Inflammatory macrophage treated with lipopolysaccharide for 4 hours (primary cell): ENCODE measurements around the gene MSH6.

Experiments used
- DNase-seq: peaks from one replicate; pipeline ENCODE4 v3.0.0-alpha.2; 2020

The MSH6 gene, protein sequence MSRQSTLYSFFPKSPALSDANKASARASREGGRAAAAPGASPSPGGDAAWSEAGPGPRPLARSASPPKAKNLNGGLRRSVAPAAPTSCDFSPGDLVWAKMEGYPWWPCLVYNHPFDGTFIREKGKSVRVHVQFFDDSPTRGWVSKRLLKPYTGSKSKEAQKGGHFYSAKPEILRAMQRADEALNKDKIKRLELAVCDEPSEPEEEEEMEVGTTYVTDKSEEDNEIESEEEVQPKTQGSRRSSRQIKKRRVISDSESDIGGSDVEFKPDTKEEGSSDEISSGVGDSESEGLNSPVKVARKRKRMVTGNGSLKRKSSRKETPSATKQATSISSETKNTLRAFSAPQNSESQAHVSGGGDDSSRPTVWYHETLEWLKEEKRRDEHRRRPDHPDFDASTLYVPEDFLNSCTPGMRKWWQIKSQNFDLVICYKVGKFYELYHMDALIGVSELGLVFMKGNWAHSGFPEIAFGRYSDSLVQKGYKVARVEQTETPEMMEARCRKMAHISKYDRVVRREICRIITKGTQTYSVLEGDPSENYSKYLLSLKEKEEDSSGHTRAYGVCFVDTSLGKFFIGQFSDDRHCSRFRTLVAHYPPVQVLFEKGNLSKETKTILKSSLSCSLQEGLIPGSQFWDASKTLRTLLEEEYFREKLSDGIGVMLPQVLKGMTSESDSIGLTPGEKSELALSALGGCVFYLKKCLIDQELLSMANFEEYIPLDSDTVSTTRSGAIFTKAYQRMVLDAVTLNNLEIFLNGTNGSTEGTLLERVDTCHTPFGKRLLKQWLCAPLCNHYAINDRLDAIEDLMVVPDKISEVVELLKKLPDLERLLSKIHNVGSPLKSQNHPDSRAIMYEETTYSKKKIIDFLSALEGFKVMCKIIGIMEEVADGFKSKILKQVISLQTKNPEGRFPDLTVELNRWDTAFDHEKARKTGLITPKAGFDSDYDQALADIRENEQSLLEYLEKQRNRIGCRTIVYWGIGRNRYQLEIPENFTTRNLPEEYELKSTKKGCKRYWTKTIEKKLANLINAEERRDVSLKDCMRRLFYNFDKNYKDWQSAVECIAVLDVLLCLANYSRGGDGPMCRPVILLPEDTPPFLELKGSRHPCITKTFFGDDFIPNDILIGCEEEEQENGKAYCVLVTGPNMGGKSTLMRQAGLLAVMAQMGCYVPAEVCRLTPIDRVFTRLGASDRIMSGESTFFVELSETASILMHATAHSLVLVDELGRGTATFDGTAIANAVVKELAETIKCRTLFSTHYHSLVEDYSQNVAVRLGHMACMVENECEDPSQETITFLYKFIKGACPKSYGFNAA (N-terminal part only)

DNA sequence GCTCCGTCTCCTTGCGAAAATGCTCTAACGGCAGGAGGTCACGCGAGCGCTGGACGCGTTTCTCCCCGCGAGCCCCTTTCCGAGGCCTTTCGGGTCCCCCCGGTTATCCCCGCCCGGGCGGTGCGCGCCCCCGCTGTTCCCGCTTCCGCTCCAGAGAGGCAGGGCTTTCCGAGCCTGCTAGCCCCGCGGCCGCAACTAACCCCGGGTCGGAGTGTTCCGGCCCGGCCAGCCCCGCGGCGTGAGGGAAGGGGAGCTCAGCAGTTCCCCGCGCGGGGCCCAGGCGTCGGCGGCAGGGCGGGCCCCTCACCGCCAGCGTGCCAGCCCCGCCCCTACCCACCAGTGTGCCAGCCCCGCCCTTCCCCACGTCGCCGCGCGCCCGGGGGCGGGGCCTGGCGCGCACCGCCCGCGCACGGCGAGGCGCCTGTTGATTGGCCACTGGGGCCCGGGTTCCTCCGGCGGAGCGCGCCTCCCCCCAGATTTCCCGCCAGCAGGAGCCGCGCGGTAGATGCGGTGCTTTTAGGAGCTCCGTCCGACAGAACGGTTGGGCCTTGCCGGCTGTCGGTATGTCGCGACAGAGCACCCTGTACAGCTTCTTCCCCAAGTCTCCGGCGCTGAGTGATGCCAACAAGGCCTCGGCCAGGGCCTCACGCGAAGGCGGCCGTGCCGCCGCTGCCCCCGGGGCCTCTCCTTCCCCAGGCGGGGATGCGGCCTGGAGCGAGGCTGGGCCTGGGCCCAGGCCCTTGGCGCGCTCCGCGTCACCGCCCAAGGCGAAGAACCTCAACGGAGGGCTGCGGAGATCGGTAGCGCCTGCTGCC, at the start of gene MSH6:
Gene MSH6, plus strand, starts transcription at position 475 of the 815 bp plus-strand sequence. Its CDS starts 89 bp downstream, at position 564.
- peak; percentile 92 for DNase-seq

DNA sequence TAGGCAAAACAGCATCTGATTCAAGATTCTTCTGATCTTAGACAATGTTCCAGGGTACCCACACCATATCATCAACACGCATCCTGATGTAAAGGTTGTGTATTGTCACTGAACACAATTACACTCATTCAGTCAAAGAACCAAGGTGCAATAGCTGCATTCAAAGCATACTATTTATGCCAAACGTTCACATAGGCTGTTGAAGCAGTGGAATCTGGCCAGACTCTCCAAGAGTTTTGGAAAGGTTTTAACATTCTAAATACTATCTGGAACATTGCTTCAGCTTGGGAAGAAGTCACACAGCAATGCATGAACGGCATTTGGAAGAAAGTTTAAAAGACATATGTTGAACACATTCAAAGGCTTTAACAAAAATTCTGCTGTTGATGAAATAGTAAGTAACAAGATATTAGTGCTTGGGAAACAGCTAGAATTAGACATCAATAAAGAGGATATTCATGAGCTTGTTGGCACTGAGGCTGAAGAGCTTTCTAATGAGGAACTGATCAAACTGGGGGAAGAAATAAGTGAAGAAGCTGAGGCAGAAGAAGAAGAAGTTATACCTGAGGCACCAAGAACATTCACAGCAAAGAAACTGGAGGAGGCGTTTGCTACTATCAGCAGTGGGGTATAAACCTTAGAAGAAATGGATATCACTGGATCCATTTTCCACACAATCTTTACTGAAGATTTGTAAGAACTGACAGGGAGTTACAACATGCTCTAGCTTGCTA, 47.6 kb upstream of the MSH6 start:
- DNase-seq = no peak

DNA sequence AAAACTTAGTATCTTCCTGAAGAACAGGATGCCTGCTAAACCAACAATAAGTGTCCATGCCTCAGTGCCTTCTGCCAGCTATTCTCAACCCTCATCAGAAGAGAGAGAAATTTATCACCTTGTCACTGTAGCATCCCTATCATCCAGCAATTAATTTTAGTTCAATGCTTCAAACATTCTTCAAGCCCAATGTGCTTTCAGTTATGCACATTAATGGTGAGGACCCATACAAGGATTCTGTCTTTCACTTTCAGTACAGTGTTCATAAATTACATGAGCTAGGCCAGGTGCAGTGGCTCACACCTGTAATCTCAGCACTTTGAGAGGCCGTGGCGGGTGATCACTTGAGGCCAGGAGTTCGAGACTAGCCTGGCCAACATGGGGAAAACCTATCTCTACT, 47.0 kb upstream of the MSH6 start:
- DNase-seq = no peak

DNA sequence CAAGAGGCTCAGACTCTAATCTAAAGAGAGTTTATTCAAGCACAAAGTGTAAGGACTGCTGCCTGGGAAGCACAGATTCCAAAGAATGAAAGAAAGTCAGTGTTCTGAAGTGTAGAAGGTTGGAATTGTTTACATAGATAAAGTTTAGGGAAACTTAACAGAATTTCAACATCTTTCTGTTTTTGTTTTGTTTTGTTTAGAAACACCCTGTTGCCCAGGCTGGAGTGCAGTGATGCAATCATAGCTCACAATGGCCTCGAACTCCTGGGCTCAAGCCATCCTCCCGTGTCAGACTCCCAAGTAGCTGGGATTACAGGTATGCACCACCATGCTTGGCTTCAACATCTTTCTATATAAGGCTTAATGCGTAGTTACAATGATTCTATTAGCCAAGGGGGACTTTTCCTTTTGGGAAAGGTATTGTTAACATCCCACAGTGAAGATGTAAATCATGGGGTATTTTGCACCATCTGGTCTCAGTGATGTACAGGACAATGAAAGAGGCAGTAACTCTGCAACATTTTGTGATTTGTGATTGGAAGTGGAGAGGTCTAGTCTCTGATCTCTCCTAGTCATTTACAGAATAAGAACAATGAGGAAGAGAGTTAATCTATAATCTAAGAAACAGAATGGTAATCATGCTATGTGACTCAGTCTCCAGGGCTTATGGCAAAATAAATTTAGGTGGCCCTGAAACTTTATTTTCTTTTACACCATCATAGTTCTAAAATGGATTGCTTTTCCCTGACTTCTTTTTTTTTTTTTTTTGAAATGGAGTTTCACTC, 45.6 kb upstream of the MSH6 start:
- DNase-seq = peak; percentile 12

DNA sequence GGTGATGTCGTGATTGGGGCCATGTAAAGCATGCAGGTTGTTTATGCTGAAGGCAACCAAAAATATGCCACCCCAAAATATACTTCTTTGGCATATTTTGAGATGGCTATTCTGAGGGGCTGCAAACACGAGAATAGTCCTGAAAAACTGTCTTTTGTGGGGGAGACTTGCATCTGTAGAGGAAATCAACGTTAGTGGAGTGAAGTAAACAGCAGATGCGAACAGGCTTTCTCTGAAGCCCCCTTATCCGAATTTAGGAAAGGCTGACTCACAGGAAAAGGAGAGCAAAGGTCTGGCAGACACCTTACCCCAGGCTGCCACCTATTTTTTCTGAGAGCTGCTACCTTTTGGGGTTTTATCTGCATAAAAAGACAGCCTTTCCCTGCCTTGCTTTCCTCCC, 44.6 kb upstream of the MSH6 start:
- DNase-seq = no peak

DNA sequence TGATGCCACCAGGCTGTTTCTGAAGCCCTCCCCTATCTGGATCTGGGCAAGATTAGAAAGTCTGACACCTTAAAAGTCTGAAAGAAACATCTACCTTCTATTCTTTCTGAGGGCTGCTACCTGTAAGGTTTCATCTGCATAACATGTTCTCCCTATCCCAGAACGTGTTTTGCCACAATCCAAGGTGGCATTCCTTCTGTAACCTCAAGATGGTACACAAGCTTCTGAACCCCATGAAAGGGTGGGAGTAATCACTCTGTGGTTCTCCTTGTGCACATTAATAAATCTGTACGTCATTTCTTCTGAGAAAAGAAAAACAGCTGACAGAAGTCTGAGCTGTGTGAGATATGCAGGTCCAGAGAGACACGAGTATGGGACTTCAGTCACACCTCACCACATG, 41.8 kb upstream of the MSH6 start:
- DNase-seq = no peak

DNA sequence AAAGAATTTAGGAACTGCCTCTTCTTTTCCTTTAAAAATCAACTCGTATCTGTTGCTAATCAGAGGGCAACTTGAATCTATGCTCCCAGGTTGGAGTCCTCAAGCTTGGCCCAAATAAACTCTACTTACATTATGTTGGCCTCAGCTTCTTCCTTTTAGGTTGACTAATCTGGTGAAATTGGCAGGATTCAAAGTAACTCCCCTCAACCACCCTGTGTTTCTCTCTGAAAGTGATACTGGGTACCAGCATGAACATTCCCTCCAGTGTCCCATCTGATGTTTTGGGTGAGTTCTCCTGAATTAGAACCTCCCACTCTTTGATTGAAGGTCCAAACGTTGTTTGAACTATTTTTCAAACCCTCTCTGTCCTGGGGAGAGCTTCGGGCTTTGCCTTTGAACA, 41.3 kb upstream of the MSH6 start:
- no peak for DNase-seq

DNA sequence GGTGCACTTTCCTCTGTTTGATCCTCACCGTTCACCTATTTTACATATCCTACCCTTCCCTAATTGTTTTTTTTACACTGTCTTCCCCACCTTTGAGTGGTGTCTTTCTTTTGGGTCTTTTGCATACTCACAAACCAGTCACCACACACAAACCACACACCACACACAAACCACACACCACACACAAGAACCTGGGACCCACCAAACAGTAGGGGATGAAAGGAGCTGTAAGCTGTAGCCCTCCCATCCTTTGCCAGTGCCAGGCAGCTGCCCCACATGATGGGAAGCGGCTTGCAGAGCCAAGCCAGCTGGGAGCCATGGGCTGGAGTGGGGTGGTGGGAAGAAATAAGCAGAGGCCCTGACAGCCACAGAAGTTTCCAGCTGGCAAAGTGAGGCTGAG, 38.9 kb upstream of the MSH6 start:
- DNase-seq = no peak

DNA sequence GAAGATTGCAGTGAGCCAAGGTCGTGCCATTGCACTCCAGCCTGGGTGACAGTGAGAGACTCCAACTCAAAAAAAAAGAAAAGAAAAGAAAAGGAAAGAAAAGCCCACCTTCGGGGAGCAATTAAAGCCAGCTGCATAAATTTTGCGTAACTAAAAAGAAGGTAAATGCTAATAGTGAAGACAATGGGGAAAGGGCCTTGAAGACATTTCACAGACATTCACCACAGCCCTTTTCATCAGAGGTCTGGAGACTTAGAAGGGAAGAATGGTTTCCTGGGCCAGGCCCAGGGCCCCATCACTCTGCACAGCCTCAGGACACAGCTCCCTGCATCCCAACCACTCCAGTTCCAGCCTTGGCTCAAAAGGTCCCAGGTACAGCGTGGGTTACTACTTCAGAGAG, 35.1 kb upstream of the MSH6 start:
- no peak for DNase-seq

DNA sequence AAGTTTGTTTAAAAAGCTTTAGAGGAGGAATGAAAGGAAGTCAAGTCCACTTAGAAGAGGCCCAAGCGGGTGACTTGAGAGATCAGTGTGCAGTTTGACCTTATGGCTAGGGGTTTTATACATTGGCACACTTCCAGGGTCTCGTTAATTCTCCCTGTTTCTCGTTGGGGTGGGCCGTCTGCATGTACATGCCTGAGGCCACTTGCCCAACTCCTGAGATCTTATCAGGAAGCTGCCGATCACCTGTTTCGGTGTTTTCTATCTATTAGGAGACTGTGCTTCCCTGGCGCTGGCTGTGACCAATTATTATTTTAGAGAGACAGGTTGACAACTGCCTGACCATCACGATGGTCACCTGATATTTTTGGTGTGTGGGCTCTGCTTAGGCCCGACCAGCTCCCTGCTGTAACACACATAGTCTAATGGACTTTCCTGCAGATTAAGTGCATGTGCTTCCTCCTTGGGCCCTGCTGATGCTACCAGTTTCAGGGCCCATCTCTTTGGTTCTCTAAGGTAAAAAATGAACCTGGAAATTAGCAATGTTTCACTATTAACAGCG, 31.0 kb upstream of the MSH6 start:
- no peak for DNase-seq

DNA sequence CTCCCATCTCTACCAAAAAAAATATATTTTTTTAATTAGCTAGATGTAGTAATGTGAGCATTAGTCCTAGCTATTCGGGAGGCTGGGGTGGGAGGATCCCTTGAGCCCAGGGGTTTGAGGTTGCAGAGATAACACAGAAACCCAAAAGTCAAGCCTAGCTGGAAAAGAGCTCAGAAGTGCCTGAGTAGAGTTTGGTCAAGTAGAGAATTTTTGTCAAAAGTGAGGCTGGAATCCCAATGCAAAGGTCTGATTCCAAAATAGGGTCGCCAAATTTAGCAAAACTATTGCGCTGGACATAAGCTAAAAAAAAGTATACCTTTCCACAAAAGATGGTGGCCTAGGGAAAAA, 15.5 kb upstream of the MSH6 start:
- no peak for DNase-seq

DNA sequence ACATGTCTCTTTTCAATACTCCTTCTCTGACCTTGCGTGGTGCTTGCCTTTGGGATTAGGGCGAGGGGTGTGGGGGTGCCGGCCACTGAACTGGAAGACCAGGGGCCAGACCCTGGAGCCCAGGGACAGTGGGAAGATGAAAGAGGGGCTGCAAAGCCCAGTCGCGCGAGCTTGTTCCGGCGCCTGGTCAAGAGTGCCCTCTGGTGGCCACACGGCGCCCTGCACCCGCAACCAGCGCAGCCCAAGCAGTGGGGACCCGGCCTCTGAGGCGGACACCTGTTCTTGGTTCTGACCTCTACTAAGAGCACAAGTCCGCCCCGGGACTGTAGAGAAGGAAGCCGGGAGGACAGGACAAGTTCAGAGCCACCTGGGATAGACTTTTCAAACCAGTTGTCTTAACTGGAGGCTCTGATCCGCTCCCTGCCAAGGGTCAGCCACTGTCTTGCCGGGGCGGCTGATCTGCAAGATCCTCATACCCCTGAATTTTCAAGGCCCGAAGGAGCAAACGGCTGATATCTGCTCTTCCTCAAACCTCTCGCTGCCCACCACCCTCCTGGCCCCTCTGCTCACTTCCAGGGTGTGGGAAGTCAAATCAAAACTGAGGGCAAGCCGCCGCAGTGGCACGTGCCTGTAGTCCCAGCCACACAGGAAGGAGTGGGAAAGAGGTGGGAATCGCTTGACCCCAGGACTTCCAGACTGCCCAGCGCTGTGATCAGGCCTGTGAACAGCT, 14.9 kb upstream of the MSH6 start:
- DNase-seq = peak; percentile 38

DNA sequence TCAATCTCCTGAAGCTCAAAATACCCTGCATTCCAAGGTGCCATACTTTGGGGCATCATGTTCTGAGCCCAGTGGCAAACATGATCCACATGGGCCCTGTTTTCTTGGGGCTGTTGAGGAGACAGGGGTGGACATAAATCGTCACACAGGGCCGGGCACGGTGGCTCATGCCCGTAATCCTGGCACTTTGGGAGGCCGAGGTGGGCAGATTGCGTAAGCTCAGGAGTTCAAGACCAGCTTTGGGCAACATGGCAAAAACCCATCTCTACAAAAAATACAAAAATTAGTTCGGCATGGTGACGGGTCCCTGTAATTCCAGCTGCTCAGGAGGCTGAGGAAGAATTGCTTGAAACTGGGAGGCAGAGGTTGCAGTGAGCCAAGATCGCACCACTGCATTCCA, 13.6 kb upstream of the MSH6 start:
- DNase-seq = no peak

DNA sequence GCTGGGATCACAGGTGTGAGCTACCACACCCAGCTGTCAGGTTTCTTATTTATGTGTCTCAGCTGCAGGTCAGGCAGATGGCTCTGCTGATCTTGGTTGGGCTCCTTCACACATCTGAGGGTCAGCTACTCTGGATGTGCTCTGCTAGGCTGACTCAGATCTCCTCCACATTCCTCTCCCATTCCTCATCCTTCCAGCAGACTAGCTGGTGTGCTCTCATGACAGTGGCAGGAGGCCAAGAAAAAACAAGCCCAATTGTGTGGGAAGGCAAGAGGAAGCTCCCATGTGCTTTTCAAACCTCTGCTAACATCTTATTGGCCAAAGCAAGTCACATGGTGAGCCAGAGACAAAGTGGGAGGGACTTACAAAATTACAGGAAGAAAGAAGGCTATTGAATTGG, 11.7 kb upstream of the MSH6 start:
- peak; percentile 60 for DNase-seq

DNA sequence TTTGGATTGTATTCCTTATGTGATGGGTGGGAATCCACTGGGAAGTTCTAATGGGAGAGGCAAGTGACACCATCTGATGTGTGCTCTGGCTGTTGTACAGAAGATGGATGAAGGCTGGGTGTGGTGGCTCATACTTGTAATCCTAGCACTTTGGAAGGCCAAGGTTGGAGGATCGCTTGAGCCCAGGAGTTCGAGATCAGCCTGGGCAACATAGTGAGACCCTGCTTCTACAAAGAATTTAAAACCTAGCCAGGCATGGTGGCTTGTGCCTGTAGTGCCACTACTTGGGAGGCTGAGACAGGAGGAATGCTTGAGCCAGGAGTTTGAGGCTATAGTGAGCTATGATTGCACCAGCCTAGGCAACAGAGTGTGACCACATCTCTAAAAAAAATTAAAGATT, 10.6 kb upstream of the MSH6 start:
- DNase-seq = no peak

DNA sequence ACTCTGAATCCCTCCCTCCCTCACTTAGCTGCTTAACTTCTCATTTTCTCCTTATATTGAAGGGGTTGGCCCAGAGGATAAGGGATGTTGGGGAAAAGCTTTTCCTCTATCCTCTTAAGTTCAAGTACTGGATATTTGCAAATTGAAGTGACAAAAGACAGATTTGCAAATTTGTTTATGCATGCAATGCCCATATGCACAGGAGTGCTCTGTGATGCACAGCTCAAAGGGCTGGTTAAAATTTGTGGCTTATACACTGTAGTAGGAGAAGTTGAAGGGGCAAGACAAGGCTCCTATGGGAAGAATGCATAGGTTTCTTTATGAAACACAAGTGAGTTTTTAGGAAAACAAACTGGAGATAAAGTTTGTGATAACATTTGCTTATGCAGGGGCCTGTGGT, 8.4 kb upstream of the MSH6 start:
- DNase-seq = no peak

DNA sequence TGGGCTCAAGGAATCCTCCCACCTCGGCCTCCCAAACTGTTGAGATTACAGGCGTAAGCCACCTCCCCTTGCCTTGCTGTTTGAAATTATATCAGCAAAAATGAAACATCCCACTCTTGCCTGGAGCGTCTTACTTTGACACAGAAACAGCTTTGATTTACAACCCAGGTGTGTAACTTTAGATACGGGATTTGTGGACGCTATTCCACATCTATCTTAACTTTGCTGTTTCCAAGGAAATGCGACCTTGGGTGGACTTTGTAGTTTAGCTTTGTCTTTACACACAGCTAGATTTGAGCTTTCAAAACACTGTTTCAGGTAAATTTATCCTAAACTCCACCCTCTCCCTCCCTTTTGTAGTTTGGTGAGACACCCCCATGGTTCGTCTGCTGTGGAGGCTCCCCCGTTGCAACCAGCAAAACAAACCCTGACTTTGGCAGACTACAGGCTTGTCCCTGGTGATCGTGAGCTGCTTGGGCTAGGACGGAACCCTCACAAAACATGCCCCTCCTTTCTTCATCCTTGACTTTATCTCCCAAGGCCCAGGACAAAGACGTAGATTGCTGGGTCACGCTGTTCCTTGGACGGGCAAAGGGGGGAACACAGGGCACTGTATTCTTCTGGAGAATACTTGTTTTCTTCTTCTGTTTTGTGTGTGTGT, 5.5 kb upstream of the MSH6 start:
- DNase-seq = no peak

DNA sequence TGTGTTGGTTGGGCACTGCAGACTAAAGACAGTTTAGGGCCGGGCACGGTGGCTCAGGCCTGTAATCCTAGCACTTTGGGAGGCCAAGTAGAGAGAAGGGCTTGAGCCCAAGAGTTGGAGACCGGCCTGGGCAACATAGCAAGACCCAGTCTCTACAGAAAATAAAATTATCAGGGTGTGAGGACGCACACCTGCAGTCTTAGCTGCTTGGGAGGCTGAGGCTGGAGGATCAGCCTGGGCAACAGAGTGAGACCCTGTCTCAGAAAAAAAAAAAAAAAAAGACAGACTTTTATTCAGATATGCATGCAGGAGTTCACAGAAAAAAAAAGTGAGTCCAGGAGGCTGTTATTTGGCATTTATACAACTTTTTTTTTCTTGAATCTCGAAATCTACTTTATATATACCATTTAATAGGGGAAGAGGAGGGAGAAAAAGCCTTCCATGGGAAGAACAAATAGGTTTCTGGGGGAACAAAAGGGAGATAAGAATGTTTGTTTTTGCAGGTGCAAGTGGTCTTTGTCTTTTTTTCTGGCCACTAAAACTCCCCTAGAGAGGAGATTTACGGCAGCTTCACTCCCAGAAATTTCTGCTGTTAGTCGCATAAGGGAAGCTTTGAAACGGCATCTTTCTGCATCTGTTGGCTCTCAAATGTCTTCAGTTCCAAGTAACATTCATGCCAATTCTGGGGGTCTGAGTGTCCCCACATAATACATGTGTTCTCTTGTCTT, 4.1 kb upstream of the MSH6 start:
- DNase-seq = no peak

DNA sequence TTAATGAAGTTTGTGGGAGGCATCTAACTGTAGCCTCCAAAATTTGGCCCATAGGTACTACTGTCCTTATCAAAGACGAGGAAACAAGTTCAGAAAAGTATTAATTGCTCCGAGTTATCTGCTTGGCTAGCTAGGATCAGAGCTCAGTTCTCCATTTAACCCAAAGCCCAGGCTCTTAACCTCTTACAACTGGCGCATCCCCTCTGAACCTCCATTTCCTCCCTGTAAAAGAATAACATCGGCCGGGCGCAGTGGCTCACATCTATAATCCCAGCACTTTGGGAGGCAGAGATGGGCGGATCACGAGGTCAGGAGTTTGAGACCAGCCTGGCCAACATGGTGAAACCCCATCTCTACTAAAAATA, 3.5 kb upstream of the MSH6 start:
- DNase-seq = no peak
